Tibial artery (tissue), 4 donors: ENCODE measurements around the gene PKDCC.

ENCODE experiments used
- DNase-seq, 2 donors: peaks; one replicate each; pipeline ENCODE4 v3.0.0-alpha.2; 2019
- H3K27ac ChIP-seq, 2 donors: fragments of 200-600 bp; sonication (generic) in 1 of 2; 1 replicate in 1 of 2; 2 replicates in 1 of 2; pipeline ENCODE4 v1.5.1; 2018 to 2019; ENCODE audit warnings: mild to moderate bottlenecking in 1 of 2
- H3K27me3 ChIP-seq, 2 donors: fragments of 200-600 bp; sonication (generic) in 1 of 2; one replicate each; pipeline versions ENCODE4 v1.5.1 to v1.6.0; 2016 to 2019
- H3K36me3 ChIP-seq, 3 donors: fragments of 200-600 bp; sonication (generic) in 2 of 3; one replicate each; pipeline ENCODE4 v1.5.1; 2016 to 2019; ENCODE audit warnings: mild to moderate bottlenecking in 2 of 3
- H3K4me1 ChIP-seq, 4 donors: fragments of 200-600 bp; sonication (generic) in 2 of 4; 1 replicate in 3 of 4; 2 replicates in 1 of 4; pipeline ENCODE4 v1.5.1; 2016 to 2019
- H3K4me3 ChIP-seq, 2 donors: fragments of 200-600 bp; sonication (generic) in 1 of 2; 1 replicate in 1 of 2; 2 replicates in 1 of 2; pipeline ENCODE4 v1.5.1; 2018 to 2019; ENCODE audit warnings: mild to moderate bottlenecking in 2 of 2
- H3K9me3 ChIP-seq, 3 donors: fragments of 200-600 bp; sonication (generic) in 1 of 3; one replicate each; pipeline ENCODE4 v1.5.1; 2016 to 2019
- intact Hi-C: fragments of 100-400 bp; cut with DNase I; formaldehyde crosslinking; loops from one replicate; pipeline ENCODE4 v1.15.0; 2023; ENCODE audit warnings: low total_unique reads
- TF ChIP-seq, protein P1 (sequence below), 2 experiments: fragments of 200-600 bp in 1 of 2; fragments of 450-650 bp in 1 of 2; IDR thresholded peaks; one replicate each; pipeline ENCODE4 v1.5.1; 2017 to 2019; ENCODE audit warnings: antibody characterized with exemption in 2 of 2, mild to moderate bottlenecking in 1 of 2, moderate library complexity in 1 of 2

The PKDCC gene

DNA sequence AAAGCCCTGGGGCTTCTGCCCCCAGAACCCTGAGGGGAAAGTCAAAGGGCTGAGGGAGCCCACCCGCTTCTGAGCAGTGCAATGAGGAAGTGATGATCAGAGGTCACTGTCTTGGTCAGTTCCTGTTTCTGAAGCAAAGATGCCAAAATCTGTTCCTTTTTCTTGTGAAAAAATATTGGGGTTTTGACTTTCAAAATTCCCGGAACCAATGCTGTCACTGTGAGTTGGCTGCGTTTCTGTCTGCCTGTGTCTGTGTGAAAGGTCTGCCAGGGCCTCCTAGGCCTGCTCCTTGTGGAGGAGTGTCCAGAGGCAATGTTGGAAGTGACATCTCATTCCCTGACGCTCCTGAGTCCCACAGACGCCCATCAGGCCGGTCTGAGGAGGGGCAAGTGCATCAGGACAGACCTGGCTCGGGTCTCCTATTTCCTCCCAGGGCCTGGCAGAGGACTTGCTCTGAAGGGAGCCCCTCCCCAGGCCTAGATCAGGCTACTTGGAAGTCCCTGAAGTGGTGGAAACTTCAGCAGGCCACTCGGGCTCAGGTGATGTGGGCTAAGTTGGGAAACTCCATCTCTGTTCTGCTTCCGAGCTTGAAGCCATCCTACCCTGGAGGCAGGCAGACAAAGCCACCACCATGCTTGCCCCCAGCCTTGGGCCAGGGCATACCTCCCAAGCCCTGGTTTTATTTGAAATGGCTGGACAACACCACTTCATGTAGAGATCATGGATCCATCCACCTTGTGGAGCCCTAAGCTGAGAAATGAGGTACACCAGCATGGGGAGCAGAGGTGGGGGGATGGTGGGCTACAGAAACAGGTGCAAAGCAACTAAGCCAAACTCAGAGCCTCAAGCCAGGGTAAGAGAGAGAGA is 51.0 kb downstream of the PKDCC start:
- no peaks in the 10 kb centered on the region for H3K36me3 ChIP-seq
- TF ChIP-seq, protein P1, sequence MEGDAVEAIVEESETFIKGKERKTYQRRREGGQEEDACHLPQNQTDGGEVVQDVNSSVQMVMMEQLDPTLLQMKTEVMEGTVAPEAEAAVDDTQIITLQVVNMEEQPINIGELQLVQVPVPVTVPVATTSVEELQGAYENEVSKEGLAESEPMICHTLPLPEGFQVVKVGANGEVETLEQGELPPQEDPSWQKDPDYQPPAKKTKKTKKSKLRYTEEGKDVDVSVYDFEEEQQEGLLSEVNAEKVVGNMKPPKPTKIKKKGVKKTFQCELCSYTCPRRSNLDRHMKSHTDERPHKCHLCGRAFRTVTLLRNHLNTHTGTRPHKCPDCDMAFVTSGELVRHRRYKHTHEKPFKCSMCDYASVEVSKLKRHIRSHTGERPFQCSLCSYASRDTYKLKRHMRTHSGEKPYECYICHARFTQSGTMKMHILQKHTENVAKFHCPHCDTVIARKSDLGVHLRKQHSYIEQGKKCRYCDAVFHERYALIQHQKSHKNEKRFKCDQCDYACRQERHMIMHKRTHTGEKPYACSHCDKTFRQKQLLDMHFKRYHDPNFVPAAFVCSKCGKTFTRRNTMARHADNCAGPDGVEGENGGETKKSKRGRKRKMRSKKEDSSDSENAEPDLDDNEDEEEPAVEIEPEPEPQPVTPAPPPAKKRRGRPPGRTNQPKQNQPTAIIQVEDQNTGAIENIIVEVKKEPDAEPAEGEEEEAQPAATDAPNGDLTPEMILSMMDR (IDR thresholded peaks at IDR 0.05) = no peak
- H3K4me3 ChIP-seq = no peak overlapping the region
- intact Hi-C loops = loop anchor here (5.0 to 10.0 kb wide), 3 partner anchors 98 to 266 kb away; partner anchors contain the start of gene COX7A2L
- DNase-seq = peak in 1 of 2 donors; percentile 56
- H3K4me1 ChIP-seq = peaks cover 0 to 49% (median 27%) of the 10 kb centered on the region in 4 donors
- no peaks in the 10 kb centered on the region for H3K9me3 ChIP-seq
- peak overlapping the region; percentile 62 to 76 for H3K27ac ChIP-seq
- no peaks in the 10 kb centered on the region for H3K27me3 ChIP-seq

DNA sequence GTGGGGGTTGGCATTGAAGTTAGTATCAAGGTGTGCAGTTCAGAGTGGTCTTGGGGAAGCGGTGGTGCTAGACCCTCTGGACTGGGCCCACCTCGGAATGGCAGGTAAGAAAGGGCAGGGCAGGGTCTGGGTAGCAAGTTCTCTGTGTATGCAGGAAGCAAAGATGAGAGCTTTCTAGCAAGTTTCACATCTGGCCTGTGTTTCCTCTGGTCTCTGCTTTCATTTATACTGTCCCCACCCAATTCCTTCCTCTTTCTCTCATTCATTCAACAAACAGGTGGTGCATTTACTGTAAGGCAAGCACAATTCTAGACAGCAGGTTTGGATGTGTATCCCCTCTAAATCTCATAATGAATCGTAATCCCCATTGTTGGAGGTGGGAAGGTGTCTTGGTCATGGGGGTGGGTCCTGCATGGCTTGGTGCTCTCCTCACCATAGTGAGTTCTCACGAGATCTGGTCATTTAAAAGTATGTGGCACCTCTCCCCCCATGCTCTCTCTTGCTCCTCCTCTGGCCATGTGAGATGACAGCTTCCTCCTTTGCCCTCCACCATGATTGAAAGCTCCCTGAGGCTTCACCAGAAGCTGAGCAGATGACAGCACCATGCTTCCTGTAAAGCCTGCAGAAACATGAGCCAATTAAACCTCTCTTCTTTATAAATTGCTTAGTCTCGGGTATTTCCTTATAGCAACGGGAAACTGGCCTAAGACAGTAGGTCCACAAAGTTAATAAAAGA is 51.8 kb downstream of the PKDCC start:
- Histone ChIP-seq H3K9me3 (no peaks in the 10 kb centered on the region), H3K4me3 (no peak overlapping the region), H3K27ac (peak overlapping the region; percentile 62 to 84), H3K27me3 (no peaks in the 10 kb centered on the region), H3K36me3 (no peaks in the 10 kb centered on the region), H3K4me1 (peaks cover 0 to 49% (median 27%) of the 10 kb centered on the region in 4 donors)
- no peak for DNase-seq
- intact Hi-C loops = loop anchor here (5.0 to 10.0 kb wide), 3 partner anchors 98 to 265 kb away; partner anchors contain the start of gene COX7A2L
- TF ChIP-seq, protein P1 (IDR thresholded peaks at IDR 0.05) = no peak

- DNase-seq = no peak
- Histone ChIP-seq H3K27me3 (no peaks in the 10 kb centered on the region), H3K4me3 (peak overlapping the region; percentile 52 to 56), H3K4me1 (peaks cover 0 to 49% (median 27%) of the 10 kb centered on the region in 4 donors), H3K36me3 (no peaks in the 10 kb centered on the region), H3K27ac (peak overlapping the region; percentile 79 to 84), H3K9me3 (no peaks in the 10 kb centered on the region)
- TF ChIP-seq, protein P1 (IDR thresholded peaks at IDR 0.05) = no peak
- intact Hi-C loops = no loop called here
Observed at GRCh38 chr2:42100683-42101205, 52.9 kb downstream of the PKDCC start.

- H3K36me3 ChIP-seq = no peaks in the 10 kb centered on the region
- peak overlapping the region; percentile 52 to 56 for H3K4me3 ChIP-seq
- peak; percentile 36 to 80 for DNase-seq
- TF ChIP-seq, protein P1 (IDR thresholded peaks at IDR 0.05) = no peak
- H3K27me3 ChIP-seq = no peaks in the 10 kb centered on the region
- H3K4me1 ChIP-seq = peaks cover 0 to 49% (median 27%) of the 10 kb centered on the region in 4 donors
- intact Hi-C loops = no loop called here
- H3K9me3 ChIP-seq = no peaks in the 10 kb centered on the region
- H3K27ac ChIP-seq = peak overlapping the region; percentile 79 to 84
Observed at GRCh38 chr2:42101206-42102023, 53.6 kb downstream of the PKDCC start.
